ENCODE measurements around the gene STK10.

STK10 gene

GRCh38 chr5:172123269-172123692 lies 64.7 kb downstream of the STK10 start:
- DNase-seq (ENCODE audit: low read depth, low spot score) = peak; percentile 75
- TF ChIP-seq CTCF (IDR thresholded peaks at IDR 0.05; ENCODE audit: low read depth, low read length) = peak; percentile 45
- no peak overlapping the region for H3K4me3 ChIP-seq (ENCODE audit: low read depth, low read length)
- in situ Hi-C loops (cut with HindIII; ENCODE audit: low sequenced_read_pairs) = no loop called here

DNA sequence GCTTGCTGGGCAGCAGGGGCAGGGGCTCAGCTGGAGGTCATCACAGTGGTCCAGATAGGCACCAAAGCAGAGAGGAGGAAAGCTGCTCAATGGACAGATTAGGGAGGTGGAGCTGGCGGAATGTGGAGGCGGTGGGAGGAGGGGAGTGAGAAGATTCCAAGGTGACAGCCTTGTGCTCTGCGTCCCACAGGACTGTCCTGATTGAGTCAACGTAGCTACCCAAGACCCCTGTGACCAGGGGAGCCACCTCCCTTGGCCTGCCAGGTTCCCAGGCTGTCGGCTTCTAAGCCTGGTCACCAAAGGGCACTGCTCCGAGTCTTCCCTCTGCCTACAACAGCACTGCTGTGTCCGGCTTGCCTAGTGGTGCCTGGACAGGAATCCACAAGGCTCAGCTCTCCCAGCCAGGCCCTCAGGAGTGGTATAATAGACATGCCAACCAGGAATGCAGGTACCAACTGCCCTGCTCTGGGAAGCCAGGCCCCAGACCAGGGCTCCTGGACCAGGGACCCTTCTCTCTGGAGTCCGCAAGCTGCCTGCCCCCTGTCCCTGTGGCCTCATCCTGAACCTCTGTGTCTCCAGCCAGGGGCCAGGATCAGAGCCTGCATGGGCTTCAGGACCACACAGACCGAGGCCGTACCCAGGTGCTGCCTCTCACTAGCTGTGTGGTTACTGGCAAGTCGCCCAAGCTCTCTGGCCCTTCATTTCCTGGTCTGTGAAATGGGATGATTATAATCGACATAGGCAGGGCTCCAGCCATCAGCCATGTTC lies 67.9 kb downstream of the STK10 start:
- no peak for DNase-seq (ENCODE audit: low read depth, low spot score)
- in situ Hi-C loops (cut with HindIII; ENCODE audit: low sequenced_read_pairs) = no loop called here
- H3K4me3 ChIP-seq (ENCODE audit: low read depth, low read length) = no peak overlapping the region
- TF ChIP-seq CTCF (IDR thresholded peaks at IDR 0.05; ENCODE audit: low read depth, low read length) = no peak

DNA sequence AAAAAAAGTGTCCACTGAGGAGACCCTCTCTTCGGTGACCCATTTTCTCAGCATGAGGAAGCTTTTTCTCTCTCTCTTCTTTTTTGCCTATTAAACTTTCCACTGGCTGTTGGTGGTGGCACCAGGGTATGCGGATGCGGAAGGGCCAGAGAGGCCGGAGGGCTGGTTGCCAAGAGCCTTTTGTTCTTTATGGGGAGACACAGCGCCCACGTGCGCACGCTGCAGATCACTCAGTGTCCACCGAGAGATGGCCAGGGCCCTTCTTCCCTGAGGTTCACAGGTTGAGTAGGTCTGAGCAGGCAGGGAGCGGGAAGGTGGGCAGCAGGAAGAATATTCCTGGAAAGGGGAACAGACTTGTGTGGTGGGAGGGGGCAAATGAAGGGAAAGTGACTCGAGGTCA lies 69.1 kb downstream of the STK10 start:
- TF ChIP-seq CTCF (IDR thresholded peaks at IDR 0.05; ENCODE audit: low read depth, low read length) = no peak
- in situ Hi-C loops (cut with HindIII; ENCODE audit: low sequenced_read_pairs) = no loop called here
- DNase-seq (ENCODE audit: low read depth, low spot score) = no peak

GRCh38 chr5:172117977-172118701 lies 69.9 kb downstream of the STK10 start:
- in situ Hi-C loops (cut with HindIII; ENCODE audit: low sequenced_read_pairs) = no loop called here
- DNase-seq (ENCODE audit: low read depth, low spot score) = no peak
- no peak overlapping the region for H3K4me3 ChIP-seq (ENCODE audit: low read depth, low read length)
- TF ChIP-seq CTCF (IDR thresholded peaks at IDR 0.05; ENCODE audit: low read depth, low read length) = no peak

More for the DNA sequence above, 69.1 kb downstream of the STK10 start:
- H3K4me3 ChIP-seq (ENCODE audit: low read depth, low read length) = no peak overlapping the region

DNA sequence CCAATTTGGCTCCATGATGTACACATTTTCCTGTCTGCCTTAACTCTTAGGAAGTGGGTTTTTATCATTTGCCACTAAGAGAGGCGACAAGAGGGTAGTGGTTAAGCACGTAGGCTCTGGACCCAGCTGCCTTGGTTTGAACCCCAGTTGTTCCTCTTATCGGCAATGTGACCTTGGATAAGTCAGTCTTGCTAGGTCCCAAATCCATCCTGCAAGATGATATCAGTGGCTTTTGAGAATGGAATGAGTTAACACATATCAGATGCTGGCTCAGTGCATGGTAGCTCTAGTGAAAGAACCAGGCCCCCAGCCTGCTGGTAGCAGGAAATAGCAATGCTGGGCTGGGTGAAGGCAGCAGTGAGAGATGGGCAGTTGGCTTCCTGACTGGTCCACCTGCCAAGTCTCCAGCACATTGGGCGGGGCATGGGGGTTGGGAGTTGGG lies 72.5 kb downstream of the STK10 start:
- no peak overlapping the region for H3K4me3 ChIP-seq (ENCODE audit: low read depth, low read length)
- DNase-seq (ENCODE audit: low read depth, low spot score) = no peak
- in situ Hi-C loops (cut with HindIII; ENCODE audit: low sequenced_read_pairs) = no loop called here
- no peak for TF ChIP-seq CTCF (IDR thresholded peaks at IDR 0.05; ENCODE audit: low read depth, low read length)

GRCh38 chr5:172114875-172115422 lies 73.1 kb downstream of the STK10 start:
- no peak for TF ChIP-seq CTCF (IDR thresholded peaks at IDR 0.05; ENCODE audit: low read depth, low read length)
- in situ Hi-C loops (cut with HindIII; ENCODE audit: low sequenced_read_pairs) = no loop called here
- no peak overlapping the region for H3K4me3 ChIP-seq (ENCODE audit: low read depth, low read length)
- DNase-seq (ENCODE audit: low read depth, low spot score) = no peak

All from astrocyte of the spinal cord (primary cell).